ENCODE measurements around the gene HMCN1.

HMCN1 gene

GRCh38 chr1:186187601-186188000, 453.4 kb downstream of the HMCN1 start:
- H3K4me3 ChIP-seq (ENCODE audit: low read depth, low read length), result no peak overlapping the region
- no peak for TF ChIP-seq CTCF (IDR thresholded peaks at IDR 0.05; ENCODE audit: insufficient read depth, low read length, missing control alignments)
- CTCF ChIA-PET, result interaction anchor here (1.0 kb wide), 1 partner anchor 33 kb away, joined by 3 read pairs; no protein-coding TSS in a partner anchor
- DNase-seq (ENCODE audit: low read depth, low spot score), result no peak
- POLR2A ChIA-PET, result interaction anchor here (0.6 to 1.6 kb wide), 3 partner anchors 14 to 20 kb away, joined by 3 to 8 read pairs (median 5); no protein-coding TSS in a partner anchor

- ChIA-PET POLR2A (interaction anchor here (0.6 to 1.6 kb wide), 3 partner anchors 15 to 20 kb away, joined by 3 to 8 read pairs (median 5); no protein-coding TSS in a partner anchor), CTCF (interaction anchor here (1.0 to 1.6 kb wide), 2 partner anchors 34 to 468 kb away, joined by 3 to 6 read pairs; no protein-coding TSS in a partner anchor)
- no peak for DNase-seq (ENCODE audit: low read depth, low spot score)
- H3K4me3 ChIP-seq (ENCODE audit: low read depth, low read length), result no peak overlapping the region
- TF ChIP-seq CTCF (IDR thresholded peaks at IDR 0.05; ENCODE audit: insufficient read depth, low read length, missing control alignments), result no peak
These were observed 453.9 kb downstream of the HMCN1 start for GRCh38 chr1:186188004-186188539.

GRCh38 chr1:186188736-186189135, 454.5 kb downstream of the HMCN1 start:
- TF ChIP-seq CTCF (IDR thresholded peaks at IDR 0.05; ENCODE audit: insufficient read depth, low read length, missing control alignments), result no peak
- no peak for DNase-seq (ENCODE audit: low read depth, low spot score)
- no peak overlapping the region for H3K4me3 ChIP-seq (ENCODE audit: low read depth, low read length)
- POLR2A ChIA-PET, result interaction anchor here (1.5 to 1.6 kb wide), 2 partner anchors 15 to 19 kb away, joined by 5 to 8 read pairs; no protein-coding TSS in a partner anchor
- CTCF ChIA-PET, result interaction anchor here (0.9 to 1.6 kb wide), 2 partner anchors 11 to 469 kb away, joined by 3 to 6 read pairs; no protein-coding TSS in a partner anchor

DNA sequence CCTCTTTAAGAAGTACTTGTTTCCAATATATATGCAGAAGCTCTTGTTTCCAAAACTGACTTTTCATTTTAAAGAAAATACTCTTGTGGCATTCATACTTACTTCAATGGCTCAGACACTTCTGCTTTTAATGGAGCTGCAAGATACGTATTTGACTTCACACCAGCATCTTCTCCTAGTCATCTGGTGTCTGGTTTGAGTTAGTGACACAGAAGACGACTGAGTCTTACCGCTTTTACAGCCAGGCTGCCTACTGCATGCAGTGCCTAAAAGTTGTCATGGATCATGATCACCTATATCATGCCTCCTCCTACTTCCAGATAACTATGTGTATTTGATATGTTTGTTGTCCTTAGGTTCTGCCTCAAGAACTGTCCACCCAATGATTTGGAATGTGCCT, 455.0 kb downstream of the HMCN1 start:
- no peak for DNase-seq (ENCODE audit: low read depth, low spot score)
- TF ChIP-seq CTCF (IDR thresholded peaks at IDR 0.05; ENCODE audit: insufficient read depth, low read length, missing control alignments), result no peak
- H3K4me3 ChIP-seq (ENCODE audit: low read depth, low read length), result no peak overlapping the region
- ChIA-PET POLR2A (no interaction called here), CTCF (interaction anchor here (0.9 to 1.6 kb wide), 2 partner anchors 11 to 469 kb away, joined by 3 to 6 read pairs; no protein-coding TSS in a partner anchor)

GRCh38 chr1:186191511-186191910, 457.3 kb downstream of the HMCN1 start:
- ChIA-PET CTCF (interaction anchor here (1.5 kb wide), 1 partner anchor 14 kb away, joined by 5 read pairs; no protein-coding TSS in a partner anchor), POLR2A (no interaction called here)
- TF ChIP-seq CTCF (IDR thresholded peaks at IDR 0.05; ENCODE audit: insufficient read depth, low read length, missing control alignments), result no peak
- DNase-seq (ENCODE audit: low read depth, low spot score), result no peak
- no peak overlapping the region for H3K4me3 ChIP-seq (ENCODE audit: low read depth, low read length)

- ChIA-PET POLR2A (no interaction called here), CTCF (interaction anchor here (1.1 to 1.3 kb wide), 2 partner anchors 20 to 38 kb away, joined by 3 read pairs; no protein-coding TSS in a partner anchor)
- DNase-seq (ENCODE audit: low read depth, low spot score), result no peak
- H3K4me3 ChIP-seq (ENCODE audit: low read depth, low read length), result no peak overlapping the region
- no peak for TF ChIP-seq CTCF (IDR thresholded peaks at IDR 0.05; ENCODE audit: insufficient read depth, low read length, missing control alignments)
These were observed 459.0 kb downstream of the HMCN1 start for GRCh38 chr1:186193224-186193623.
